Left kidney (tissue), 2 donors: ENCODE data around the gene ZKSCAN7. TPM values are rescaled to one million over a fixed set of nuclear protein-coding genes. Genes with fewer than 3 reads are reported as not detected.
A peak's percentile ranks its signal among the peaks of the same experiment; 100 is the strongest.
"Not testable (repeated sequence)": the region's sequence is repeated elsewhere in the genome, so short reads cannot be mapped to it uniquely, and the experiment has no call there.

Source experiments
- DNase-seq: peaks from one replicate; pipeline ENCODE4 v3.0.0-alpha.2; 2013
- polyA plus RNA-seq: library from polyadenylated mRNA; unstranded; fragments of 120-200 nt; gene quantifications from one replicate; pipeline ENCODE4 v1.2.1, GENCODE V29; 2013; ENCODE audit not compliant: insufficient read length

Gene ZKSCAN7
- polyA plus RNA-seq, 1 donor, result 19.4 TPM

- DNase-seq, result no peak
These were observed 21.6 kb downstream of the ZKSCAN7 start for GRCh38 chr3:44576613-44577012.

GRCh38 chr3:44577354-44577952, 22.5 kb downstream of the ZKSCAN7 start:
- not testable (repeated sequence) for DNase-seq

GRCh38 chr3:44578316-44578715, 23.3 kb downstream of the ZKSCAN7 start:
- DNase-seq, result not testable (repeated sequence)

GRCh38 chr3:44578924-44579515, 24.0 kb downstream of the ZKSCAN7 start:
- not testable (repeated sequence) for DNase-seq

- not testable (repeated sequence) for DNase-seq
These were observed 24.8 kb downstream of the ZKSCAN7 start for GRCh38 chr3:44579749-44580148.

GRCh38 chr3:44580971-44581370, 26.0 kb downstream of the ZKSCAN7 start:
- not testable (repeated sequence) for DNase-seq

- peak; percentile 90 for DNase-seq
These were observed 29.9 kb downstream of the ZKSCAN7 start, which contains the start of gene ZNF660 for GRCh38 chr3:44584646-44585501. Gene ZNF660 (plus strand): TSS chr3:44584964. CDS start chr3:44594194, 9,230 bp downstream.

GRCh38 chr3:44596621-44597020, 41.6 kb downstream of the ZKSCAN7 start:
- no peak for DNase-seq

GRCh38 chr3:44601749-44602148, 46.8 kb downstream of the ZKSCAN7 start:
- no peak for DNase-seq

- no peak for DNase-seq
These were observed 57.7 kb downstream of the ZKSCAN7 start for GRCh38 chr3:44612678-44613077.

Other genes with a start within 250 kb of the ZKSCAN7 start
- 49.3 TPM for gene TCAIM, start 216.4 kb upstream of the ZKSCAN7 start, polyA plus RNA-seq
- 31.4 TPM for gene ZNF445, start 77.5 kb upstream of the ZKSCAN7 start, polyA plus RNA-seq
- gene ZNF660, start 29.8 kb downstream of the ZKSCAN7 start, polyA plus RNA-seq, result 15.9 TPM
- gene ZNF197, start 69.8 kb downstream of the ZKSCAN7 start, polyA plus RNA-seq, result 40.3 TPM
- gene ZNF35, start 93.5 kb downstream of the ZKSCAN7 start, polyA plus RNA-seq, result 14.0 TPM
- gene ZNF502, start 157.5 kb downstream of the ZKSCAN7 start, polyA plus RNA-seq, result 16.8 TPM
- gene ZNF501, start 174.4 kb downstream of the ZKSCAN7 start, polyA plus RNA-seq, result 14.8 TPM
- gene KIAA1143, start 206.4 kb downstream of the ZKSCAN7 start, polyA plus RNA-seq, result 62.1 TPM
- gene KIF15, start 206.6 kb downstream of the ZKSCAN7 start, polyA plus RNA-seq, result 39.8 TPM